H1 (cell line): ENCODE results near the gene SNAPC2. TPM values are rescaled to one million over a fixed set of nuclear protein-coding genes. Genes with fewer than 3 reads are reported as not detected.

Experiments
- ASH2L ChIP-seq: fragments of 200-600, 300-600 bp; sonication (generic); IDR thresholded peaks from one replicate; pipeline ENCODE4 v1.7.1; 2017; ENCODE audit warnings: low read length
- E2F6 ChIP-seq: IDR thresholded peaks from 2 replicates; pipeline ENCODE4 v1.6.1; 2012; ENCODE audit warnings: inconsistent platforms
- FOSL1 ChIP-seq: IDR thresholded peaks from 2 replicates; pipeline ENCODE4 v1.6.1; 2011; ENCODE audit warnings: mild to moderate bottlenecking, low read depth, low read length, moderate library complexity; ENCODE audit not compliant: insufficient read depth
- JUND ChIP-seq: IDR thresholded peaks from 2 replicates; pipeline ENCODE4 v1.6.1; 2011; ENCODE audit warnings: mild to moderate bottlenecking, improper control_type of control experiment, low read length
- RXRA ChIP-seq: IDR thresholded peaks from 2 replicates; pipeline ENCODE4 v1.6.1; 2011; ENCODE audit warnings: low read depth, mild to moderate bottlenecking, low read length, moderate library complexity; ENCODE audit not compliant: insufficient read depth
- SP1 ChIP-seq: IDR thresholded peaks from 2 replicates; pipeline ENCODE4 v1.6.1; 2011; ENCODE audit warnings: low read depth, low read length
- TEAD4 ChIP-seq: IDR thresholded peaks from 2 replicates; pipeline ENCODE4 v1.6.1; 2012; ENCODE audit warnings: low read depth, low read length, inconsistent platforms, mixed read lengths
- YY1 ChIP-seq: IDR thresholded peaks from 2 replicates; pipeline ENCODE4 v1.6.1; 2011; ENCODE audit warnings: low read depth, mild to moderate bottlenecking, low read length
- ZNF274 ChIP-seq: IDR thresholded peaks from 2 replicates; pipeline ENCODE4 v1.7.0; 2012; ENCODE audit warnings: low read length, borderline replicate concordance; ENCODE audit errors: extremely low read depth
- polyA plus RNA-seq, 7 experiments: library from polyadenylated mRNA; depleted of rRNA in 3 of 7; stranded (reverse) in 5 of 7; unstranded in 2 of 7; fragments of >200 nt in 5 of 7; fragments of 200-250 nt in 2 of 7; gene quantifications; 1 replicate in 5 of 7; 2 replicates in 1 of 7; 4 replicates in 1 of 7; pipeline versions ENCODE4 v1.2.1 to v1.2.3, GENCODE V29; 2011 to 2013; ENCODE audit warnings: missing spikeins in 2 of 7, mixed read lengths in 2 of 7
- total RNA-seq: library from RNA; stranded (reverse); fragmentation: NEBNext Ultra II Directional; extraction: Animal tissue kit (Norgen Biotek cat#: 25700); gene quantifications from 2 replicates; pipeline ENCODE4 v1.2.1, GENCODE V29; 2021

SNAPC2 gene
- total and polyA plus RNA-seq, 2 of the 8 experiments (the other 6 are each of a cell fraction or from before 2014, with no cell fraction given): 18.2 to 20.3 TPM

GRCh38 chr19:7968008-7968795 lies 48.1 kb downstream of the SNAPC2 start (continued):
- TF ChIP-seq RXRA (no peak), YY1 (no peak), JUND (no peak), E2F6 (no peak), FOSL1 (no peak), SP1 (no peak), ASH2L (no peak), TEAD4 (no peak), ZNF274 (no peak)
